NB4 (cell line): ENCODE measurements around the gene PGM2.

Source experiments
- MYC ChIP-seq: IDR thresholded peaks from 2 replicates; pipeline ENCODE4 v1.6.1; 2011; ENCODE audit warnings: low read depth, low read length
- POLR2A ChIP-seq: IDR thresholded peaks from 2 replicates; pipeline ENCODE4 v1.6.1; 2011; ENCODE audit warnings: mild to moderate bottlenecking; ENCODE audit not compliant: insufficient read length; ENCODE audit errors: extremely low read depth
- TF ChIP-seq, protein P1 (sequence below): IDR thresholded peaks from one replicate; pipeline ENCODE4 v1.5.1; 2012; ENCODE audit warnings: low read depth, low read length
- TF ChIP-seq, protein P2 (sequence below): IDR thresholded peaks from 2 replicates; pipeline ENCODE4 v1.6.1; 2011; ENCODE audit warnings: low read depth, low read length

DNA sequence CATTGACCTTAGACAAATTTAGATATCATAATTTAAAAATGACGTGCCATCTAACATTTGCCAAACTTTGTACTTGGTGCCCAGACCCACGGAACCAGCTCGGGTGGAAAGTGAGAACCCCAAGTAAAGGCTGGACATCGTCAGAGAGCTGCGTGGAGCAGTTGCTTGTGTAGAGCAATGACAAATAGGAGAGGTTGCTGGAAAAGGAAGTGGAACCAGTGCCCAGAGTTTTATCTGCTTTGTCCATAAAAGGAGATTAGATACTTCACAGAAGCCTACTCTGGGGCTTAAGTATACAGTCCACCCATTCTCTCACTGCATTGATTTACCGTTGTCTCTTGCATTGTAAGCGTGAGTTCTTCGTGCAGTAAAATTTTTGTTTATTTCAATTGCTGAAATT lies 59.0 kb downstream of the PGM2 start:
- TF ChIP-seq POLR2A = no peak
- TF ChIP-seq, protein P1, sequence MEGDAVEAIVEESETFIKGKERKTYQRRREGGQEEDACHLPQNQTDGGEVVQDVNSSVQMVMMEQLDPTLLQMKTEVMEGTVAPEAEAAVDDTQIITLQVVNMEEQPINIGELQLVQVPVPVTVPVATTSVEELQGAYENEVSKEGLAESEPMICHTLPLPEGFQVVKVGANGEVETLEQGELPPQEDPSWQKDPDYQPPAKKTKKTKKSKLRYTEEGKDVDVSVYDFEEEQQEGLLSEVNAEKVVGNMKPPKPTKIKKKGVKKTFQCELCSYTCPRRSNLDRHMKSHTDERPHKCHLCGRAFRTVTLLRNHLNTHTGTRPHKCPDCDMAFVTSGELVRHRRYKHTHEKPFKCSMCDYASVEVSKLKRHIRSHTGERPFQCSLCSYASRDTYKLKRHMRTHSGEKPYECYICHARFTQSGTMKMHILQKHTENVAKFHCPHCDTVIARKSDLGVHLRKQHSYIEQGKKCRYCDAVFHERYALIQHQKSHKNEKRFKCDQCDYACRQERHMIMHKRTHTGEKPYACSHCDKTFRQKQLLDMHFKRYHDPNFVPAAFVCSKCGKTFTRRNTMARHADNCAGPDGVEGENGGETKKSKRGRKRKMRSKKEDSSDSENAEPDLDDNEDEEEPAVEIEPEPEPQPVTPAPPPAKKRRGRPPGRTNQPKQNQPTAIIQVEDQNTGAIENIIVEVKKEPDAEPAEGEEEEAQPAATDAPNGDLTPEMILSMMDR = no peak
- TF ChIP-seq, protein P2, sequence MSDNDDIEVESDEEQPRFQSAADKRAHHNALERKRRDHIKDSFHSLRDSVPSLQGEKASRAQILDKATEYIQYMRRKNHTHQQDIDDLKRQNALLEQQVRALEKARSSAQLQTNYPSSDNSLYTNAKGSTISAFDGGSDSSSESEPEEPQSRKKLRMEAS = no peak
- TF ChIP-seq MYC = no peak
